SJSA1 (cell line): ENCODE measurements around the gene KRTAP10-11. TPM values are rescaled to one million over a fixed set of nuclear protein-coding genes. Genes with fewer than 3 reads are reported as not detected.
A peak's percentile ranks its signal among the peaks of the same experiment; 100 is the strongest.
"Not testable (repeated sequence)": the region's sequence is repeated elsewhere in the genome, so short reads cannot be mapped to it uniquely, and the experiment has no call there.

Experiments
- DNase-seq, 2 experiments: peaks; one replicate each; pipeline ENCODE4 v3.0.0-alpha.2; 2015 to 2020; ENCODE audit warnings: low spot score in 2 of 2, low read depth in 1 of 2
- H3K27ac ChIP-seq: fragments of 250-450 bp; sonication (Bioruptor Pico); 2 replicates; pipeline ENCODE4 v1.5.1; 2020; ENCODE audit warnings: mild to moderate bottlenecking, moderate library complexity
- H3K27me3 ChIP-seq: fragments of 250-450 bp; sonication (Bioruptor Pico); replicated peaks from 2 replicates; pipeline ENCODE4 v1.5.1; 2020; ENCODE audit warnings: mild to moderate bottlenecking, moderate library complexity
- H3K36me3 ChIP-seq: fragments of 250-450 bp; sonication (Bioruptor Pico); 2 replicates; pipeline ENCODE4 v1.5.1; 2020; ENCODE audit warnings: mild to moderate bottlenecking
- H3K4me1 ChIP-seq: fragments of 250-450 bp; sonication (Bioruptor Pico); replicated peaks from 2 replicates; pipeline ENCODE4 v1.6.1; 2021; ENCODE audit warnings: mild to moderate bottlenecking
- H3K4me3 ChIP-seq: fragments of 250-450 bp; sonication (Bioruptor Pico); 2 replicates; pipeline ENCODE4 v1.5.1; 2020; ENCODE audit warnings: mild to moderate bottlenecking
- H3K9me3 ChIP-seq: fragments of 250-450 bp; sonication (Bioruptor Pico); replicated peaks from 2 replicates; pipeline ENCODE4 v1.5.1; 2020; ENCODE audit warnings: mild to moderate bottlenecking
- total RNA-seq: library from RNA; depleted of rRNA; stranded (reverse); fragments of >200 nt; shearing (Covaris generic); gene quantifications from 2 replicates; pipeline ENCODE4 v1.2.3, GENCODE V29; 2014

The KRTAP10-11 gene
- total RNA-seq, 1 experiment from 2014 or later = not detected

DNA sequence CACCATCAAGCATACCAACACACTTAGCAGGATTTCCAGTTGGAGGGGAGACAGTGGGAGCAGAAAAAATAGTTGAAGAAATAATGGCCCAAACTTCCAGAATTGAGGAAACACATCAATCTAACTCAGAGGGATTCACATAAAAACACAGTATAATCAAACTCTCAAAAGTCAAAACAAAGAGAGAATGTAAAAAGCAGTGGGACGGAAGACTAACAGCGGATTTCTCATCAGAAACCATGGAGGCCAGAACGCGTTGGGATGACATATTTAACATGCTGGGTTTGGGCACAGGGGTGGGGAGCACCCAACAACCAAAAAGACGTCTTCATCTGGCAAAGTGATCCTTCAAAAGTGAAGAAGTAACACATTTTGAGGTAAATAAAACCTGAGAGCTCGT, 26.3 kb upstream of the KRTAP10-11 start:
- peaks cover 13% of the 10 kb centered on the region for H3K9me3 ChIP-seq
- no peaks in the 10 kb centered on the region for H3K4me1 ChIP-seq
- no peak overlapping the region for H3K27ac ChIP-seq
- no peaks in the 10 kb centered on the region for H3K36me3 ChIP-seq
- no peak for DNase-seq
- H3K27me3 ChIP-seq = peaks cover 4% of the 10 kb centered on the region; the same call in 1 of the 2 replicates
- H3K4me3 ChIP-seq = no peak overlapping the region

DNA sequence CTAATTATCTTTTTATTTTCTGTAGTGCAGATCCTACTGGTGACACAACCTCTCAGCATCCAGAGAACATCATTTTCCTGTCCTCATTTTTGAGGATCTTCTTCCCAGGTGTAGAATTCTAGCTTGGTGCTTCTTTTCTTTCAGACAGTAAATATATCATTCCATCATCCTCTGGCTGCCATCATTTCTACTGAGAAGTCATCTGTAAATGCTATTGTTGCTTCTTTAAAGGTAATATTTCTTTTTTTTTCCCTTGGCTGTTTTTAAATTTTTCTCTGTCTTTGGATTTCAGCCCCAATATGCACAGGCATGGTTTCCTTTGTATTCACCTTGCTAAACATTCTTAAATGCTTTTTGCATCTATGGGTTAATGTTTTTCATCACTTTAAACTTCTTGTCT, 22.6 kb upstream of the KRTAP10-11 start:
- H3K4me3 ChIP-seq = no peak overlapping the region
- DNase-seq = no peak
- H3K9me3 ChIP-seq = peaks cover 14% of the 10 kb centered on the region

GRCh38 chr21:44625756-44626155, 20.5 kb upstream of the KRTAP10-11 start:
- no peak overlapping the region for H3K27ac ChIP-seq
- no peak overlapping the region for H3K4me3 ChIP-seq
- H3K9me3 ChIP-seq = peaks cover 7% of the 10 kb centered on the region
- H3K36me3 ChIP-seq = no peaks in the 10 kb centered on the region
- H3K4me1 ChIP-seq = no peaks in the 10 kb centered on the region
- DNase-seq = no peak
- no peaks in the 10 kb centered on the region for H3K27me3 ChIP-seq

More for the DNA sequence above, 22.6 kb upstream of the KRTAP10-11 start:
- Histone ChIP-seq H3K36me3 (no peaks in the 10 kb centered on the region), H3K4me1 (no peaks in the 10 kb centered on the region), H3K27ac (no peak overlapping the region), H3K27me3 (no peaks in the 10 kb centered on the region)

DNA sequence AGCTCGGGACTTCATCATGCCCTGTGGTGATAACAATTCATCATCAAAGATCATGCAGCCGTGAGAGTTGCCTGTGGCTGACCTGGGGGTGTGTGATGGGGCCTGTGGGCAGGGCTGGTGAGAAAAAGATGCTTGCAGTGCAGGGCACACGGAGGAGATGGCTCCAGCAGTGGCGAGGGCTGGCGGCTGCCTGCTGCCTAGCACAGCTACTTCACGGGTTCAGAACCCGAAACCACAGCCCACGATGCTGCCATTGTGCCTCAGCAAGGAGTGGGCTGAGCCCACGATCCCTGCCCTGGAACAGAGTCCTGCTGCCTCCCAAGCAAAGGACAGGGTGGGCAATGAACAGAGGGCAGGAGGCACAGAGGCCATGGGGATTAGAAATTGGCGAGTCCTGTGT, 20.0 kb upstream of the KRTAP10-11 start:
- H3K9me3 ChIP-seq = peaks cover 7% of the 10 kb centered on the region
- H3K27ac ChIP-seq = no peak overlapping the region
- H3K4me3 ChIP-seq = no peak overlapping the region
- no peak for DNase-seq
- H3K27me3 ChIP-seq = no peaks in the 10 kb centered on the region
- H3K36me3 ChIP-seq = no peaks in the 10 kb centered on the region
- no peaks in the 10 kb centered on the region for H3K4me1 ChIP-seq

DNA sequence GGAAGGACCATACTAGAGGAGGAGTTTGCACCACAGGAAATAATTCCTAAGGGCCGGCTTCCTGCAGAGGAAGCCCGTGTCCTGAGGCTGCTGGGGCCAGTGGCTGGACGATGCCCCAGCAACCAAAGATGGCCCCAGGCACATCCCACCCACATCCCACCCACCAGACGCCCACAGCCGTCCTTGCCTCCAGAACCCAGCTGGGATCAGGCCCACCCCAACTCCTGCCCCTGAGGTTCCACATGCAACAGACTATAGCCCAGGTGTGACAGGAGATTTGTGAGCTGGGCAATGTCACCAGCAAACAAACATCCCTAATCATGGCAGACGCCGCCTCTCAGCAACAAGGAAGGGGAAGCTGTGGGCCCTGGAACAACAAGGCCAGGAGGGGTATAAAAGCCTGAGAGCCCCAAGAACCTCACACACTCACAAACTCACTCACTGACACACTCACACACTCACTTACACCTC, 19.5 kb upstream of the KRTAP10-11 start, which contains the start of gene KRTAP10-9:
Gene KRTAP10-9 (plus strand): TSS at position 421 of the 471 bp plus-strand sequence. CDS start 79 bp downstream, outside the sequence.
- peaks cover 10% of the 10 kb centered on the region for H3K9me3 ChIP-seq
- H3K4me3 ChIP-seq = no peak within 1 kb of the TSS
- H3K4me1 ChIP-seq = no peaks in the 10 kb centered on the region
- no peaks in the 10 kb centered on the region for H3K36me3 ChIP-seq
- no peak within 1 kb of the TSS for H3K27ac ChIP-seq
- no peak for DNase-seq
- H3K27me3 ChIP-seq = no peaks in the 10 kb centered on the region

GRCh38 chr21:44627181-44627822, 18.9 kb upstream of the KRTAP10-11 start:
- not testable (repeated sequence) for H3K4me3 ChIP-seq

DNA sequence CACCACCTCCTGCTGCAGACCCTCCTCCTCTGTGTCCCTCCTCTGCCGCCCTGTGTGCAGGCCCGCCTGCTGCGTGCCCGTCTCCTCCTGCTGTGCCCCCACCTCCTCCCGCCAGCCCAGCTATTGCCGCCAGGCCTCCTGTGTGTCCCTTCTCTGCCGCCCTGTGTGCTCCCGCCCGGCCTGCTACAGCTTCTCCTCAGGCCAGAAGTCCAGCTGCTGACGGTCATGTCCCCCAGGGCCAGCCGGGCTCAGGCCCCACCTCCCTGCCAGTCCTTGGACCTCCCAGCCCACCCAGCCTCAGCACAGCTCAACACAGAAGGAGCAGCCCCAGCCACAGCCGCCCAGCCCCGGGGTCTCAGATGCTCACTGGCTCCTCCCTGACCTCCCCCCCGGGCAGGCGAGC, 18.4 kb upstream of the KRTAP10-11 start:
- H3K4me1 ChIP-seq, H3K27ac ChIP-seq, H3K4me3 ChIP-seq, H3K27me3 ChIP-seq, DNase-seq, H3K36me3 ChIP-seq: not testable (repeated sequence)
- H3K9me3 ChIP-seq = peaks cover 12% of the 10 kb centered on the region

More at GRCh38 chr21:44627181-44627822, 18.9 kb upstream of the KRTAP10-11 start:
- H3K4me1 ChIP-seq, H3K36me3 ChIP-seq, H3K27ac ChIP-seq, DNase-seq, H3K27me3 ChIP-seq: not testable (repeated sequence)
- peaks cover 12% of the 10 kb centered on the region for H3K9me3 ChIP-seq

DNA sequence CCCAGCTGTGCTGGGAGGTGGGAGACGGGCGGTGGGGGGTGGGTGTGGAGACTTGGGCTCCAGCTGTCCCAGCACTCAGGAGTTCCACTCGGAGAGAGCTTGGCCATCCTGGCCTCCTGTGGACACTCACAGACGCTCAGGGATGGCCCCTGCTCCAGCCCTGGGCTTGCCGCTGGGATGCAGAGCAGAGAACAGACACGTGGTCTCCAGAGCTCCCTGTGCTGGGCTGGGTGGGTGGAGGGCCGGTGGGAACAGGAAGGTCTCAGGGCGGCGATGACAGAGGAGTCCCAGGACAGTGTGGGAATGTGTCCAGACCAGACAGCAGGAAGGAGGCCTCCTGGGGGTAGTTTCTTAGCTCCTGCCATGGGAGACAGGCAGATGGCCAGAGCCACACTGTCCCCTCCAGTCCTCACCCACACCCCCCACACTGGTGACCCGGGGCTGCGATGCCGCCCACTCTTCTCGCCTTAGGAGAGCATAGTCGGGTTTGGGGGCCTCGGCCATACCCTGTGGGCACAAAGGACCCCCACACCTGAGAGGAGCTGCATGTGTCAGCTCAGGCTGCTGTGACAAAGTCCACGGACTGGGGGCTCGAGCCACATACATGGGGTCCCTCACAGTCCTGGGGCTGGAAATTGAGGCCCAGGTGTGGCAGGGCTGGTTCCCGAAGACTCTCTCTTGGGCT, 17.4 kb upstream of the KRTAP10-11 start:
- no peak overlapping the region for H3K4me3 ChIP-seq
- H3K4me1 ChIP-seq = no peaks in the 10 kb centered on the region
- H3K27ac ChIP-seq = no peak overlapping the region
- peaks cover 12% of the 10 kb centered on the region for H3K9me3 ChIP-seq
- H3K27me3 ChIP-seq = no peaks in the 10 kb centered on the region
- DNase-seq = no peak
- no peaks in the 10 kb centered on the region for H3K36me3 ChIP-seq

DNA sequence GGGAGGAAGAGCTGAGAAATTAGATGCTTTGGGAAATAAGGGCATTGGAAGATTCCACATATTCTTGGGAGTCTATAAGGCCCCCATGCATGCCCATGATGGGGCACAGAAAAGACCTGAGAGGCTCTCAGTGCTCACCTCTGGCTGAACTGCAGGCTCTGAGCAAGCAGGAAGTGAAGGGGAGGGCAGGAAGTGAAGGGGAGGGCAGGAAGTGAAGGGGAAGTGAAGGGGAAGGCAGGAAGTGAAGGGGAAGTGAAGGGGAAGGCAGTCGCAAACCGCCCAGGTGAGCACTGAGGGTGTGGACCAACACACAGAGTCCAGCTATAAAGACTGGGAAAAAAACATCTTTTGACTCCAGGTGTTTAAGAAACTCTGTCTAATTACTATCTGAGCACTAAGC, 15.8 kb upstream of the KRTAP10-11 start:
- Histone ChIP-seq H3K4me3 (no peak overlapping the region), H3K36me3 (no peaks in the 10 kb centered on the region), H3K9me3 (peaks cover 5% of the 10 kb centered on the region), H3K27me3 (no peaks in the 10 kb centered on the region), H3K27ac (no peak overlapping the region), H3K4me1 (no peaks in the 10 kb centered on the region)
- DNase-seq = no peak

DNA sequence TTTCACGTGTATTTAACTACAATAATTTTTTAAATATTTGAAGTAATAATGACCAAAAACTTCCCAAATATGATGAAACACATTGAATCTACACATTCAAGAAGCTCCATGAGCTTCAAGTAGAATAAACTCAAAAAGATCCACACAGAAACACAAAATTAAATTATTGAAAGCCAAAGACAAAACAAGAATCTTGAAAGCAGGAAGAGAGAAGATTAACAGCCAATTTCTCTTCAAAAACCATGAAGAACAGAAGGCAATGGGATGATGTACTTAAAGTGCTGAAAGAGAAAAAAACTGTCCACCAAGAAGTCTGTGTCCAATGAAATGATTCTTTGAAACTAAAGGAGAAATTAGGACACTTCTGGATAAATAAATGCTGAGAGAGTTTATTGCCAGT, 14.1 kb upstream of the KRTAP10-11 start:
- H3K9me3 ChIP-seq = peaks cover 5% of the 10 kb centered on the region
- H3K4me3 ChIP-seq = no peak overlapping the region
- no peak overlapping the region for H3K27ac ChIP-seq
- no peaks in the 10 kb centered on the region for H3K27me3 ChIP-seq
- DNase-seq = no peak
- no peaks in the 10 kb centered on the region for H3K36me3 ChIP-seq
- H3K4me1 ChIP-seq = no peaks in the 10 kb centered on the region

DNA sequence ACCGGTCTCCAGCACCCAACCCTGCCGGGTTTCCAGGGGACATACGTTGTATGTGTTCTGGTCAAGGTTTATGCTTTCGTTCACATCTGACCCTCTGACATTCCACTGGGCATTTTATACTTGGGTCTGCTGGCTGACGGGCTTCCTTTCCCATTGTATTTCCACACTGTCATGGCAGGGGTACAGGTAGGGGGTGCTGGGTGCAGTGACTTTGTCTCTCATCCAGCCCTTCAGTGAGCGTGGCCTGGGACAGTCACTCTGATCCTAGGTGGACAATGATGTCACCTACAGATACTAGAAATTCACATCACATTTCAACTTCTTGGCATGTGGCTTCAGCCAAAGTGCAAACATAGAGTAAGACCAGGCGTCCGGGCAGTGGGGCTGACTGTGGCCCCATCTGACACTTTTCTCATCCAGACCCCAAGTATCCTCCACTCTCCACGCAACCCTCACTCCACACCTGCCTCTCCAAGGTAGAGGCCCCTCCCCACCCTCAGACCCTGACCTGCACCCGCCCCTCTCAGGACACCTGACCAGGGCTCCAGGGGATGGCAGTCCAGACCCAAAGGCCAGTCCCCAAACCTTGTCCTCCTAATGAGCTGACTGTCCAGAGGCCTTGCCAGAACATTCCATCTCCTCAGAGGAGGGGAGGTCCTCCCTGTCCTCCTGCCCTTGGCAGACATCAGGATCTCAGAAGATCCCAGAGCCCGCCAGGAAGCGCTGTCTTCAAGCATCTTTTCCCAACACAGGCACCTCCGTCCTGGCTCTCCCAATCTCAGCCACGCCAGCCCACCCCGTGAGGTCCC, 9.8 kb upstream of the KRTAP10-11 start:
- peak in 1 of 2 experiments; percentile 37 for DNase-seq
- Histone ChIP-seq H3K27ac (no peak overlapping the region), H3K9me3 (peaks cover 5% of the 10 kb centered on the region), H3K4me1 (no peaks in the 10 kb centered on the region), H3K4me3 (no peak overlapping the region), H3K36me3 (no peaks in the 10 kb centered on the region), H3K27me3 (no peaks in the 10 kb centered on the region)

- Histone ChIP-seq H3K4me3 (no peak within 1 kb of the TSS), H3K27me3 (no peaks in the 10 kb centered on the region), H3K27ac (no peak within 1 kb of the TSS), H3K36me3 (no peaks in the 10 kb centered on the region), H3K4me1 (no peaks in the 10 kb centered on the region), H3K9me3 (no peaks in the 10 kb centered on the region)
- DNase-seq = peak in 1 of 2 experiments; percentile 40
These were observed 9.0 kb upstream of the KRTAP10-11 start, which contains the start of gene KRTAP10-10 for GRCh38 chr21:44637018-44637850. TSS of gene KRTAP10-10 (plus strand) at chr21:44637356. CDS start at chr21:44637418, 62 bp downstream.

- not testable (repeated sequence) for H3K4me1 ChIP-seq, H3K9me3 ChIP-seq, H3K27me3 ChIP-seq, H3K36me3 ChIP-seq, H3K27ac ChIP-seq, DNase-seq, H3K4me3 ChIP-seq
These were observed 8.3 kb upstream of the KRTAP10-11 start for GRCh38 chr21:44637851-44638348.
